HepG2 (cell line): ENCODE measurements around the gene VWA5B1.

Experiments used
- CTCF ChIP-seq: sonication (generic); formaldehyde crosslinking; IDR thresholded peaks from 2 replicates; pipeline ENCODE4 v1.5.0; 2020; ENCODE audit warnings: mild to moderate bottlenecking, missing genetic modification reagents, moderate library complexity
- ELF4 ChIP-seq: sonication (generic); formaldehyde crosslinking; IDR thresholded peaks from 2 replicates; pipeline ENCODE4 v1.5.0; 2020; ENCODE audit warnings: missing genetic modification reagents, mild to moderate bottlenecking, moderate library complexity, borderline replicate concordance
- EP300 ChIP-seq, 3 experiments: sonication (generic) in 1 of 3; formaldehyde crosslinking in 1 of 3; IDR thresholded peaks; 2 replicates each; pipeline versions ENCODE4 v1.5.1 to v1.6.1; 2011 to 2020; ENCODE audit warnings: low read depth in 2 of 3, low read length in 2 of 3, borderline replicate concordance in 1 of 3, improper control_type of control experiment in 1 of 3, mild to moderate bottlenecking in 1 of 3, missing genetic modification reagents in 1 of 3, moderate library complexity in 1 of 3
- RFX5 ChIP-seq: IDR thresholded peaks from 2 replicates; pipeline ENCODE4 v1.6.1; 2011; ENCODE audit warnings: low read depth, low read length, improper control_type of control experiment
- TF ChIP-seq, protein P1 (sequence below): IDR thresholded peaks from 2 replicates; pipeline ENCODE4 v1.6.1; 2018; ENCODE audit warnings: missing genetic modification reagents

DNA sequence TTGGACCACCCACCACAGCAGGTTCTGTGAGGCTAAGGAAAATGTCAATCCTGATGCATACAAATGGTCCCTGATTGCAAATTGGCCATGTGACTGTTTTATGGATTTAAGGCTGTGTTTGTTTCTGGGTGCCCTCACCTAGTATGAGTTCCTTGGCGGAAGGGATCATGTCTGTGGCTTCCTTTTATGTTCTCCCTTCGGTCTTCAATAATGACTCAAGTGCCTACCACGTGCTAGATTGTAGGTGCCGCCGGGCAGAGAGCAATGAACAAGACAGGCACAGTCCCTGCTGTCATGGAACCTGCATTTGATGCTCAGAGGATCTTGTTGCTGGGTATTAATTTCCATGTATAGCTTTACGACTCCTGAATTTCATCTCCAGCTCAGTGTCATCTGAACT is 9.8 kb upstream of the VWA5B1 start:
- TF ChIP-seq RFX5 (no peak), EP300 (IDR thresholded peaks at IDR 0.05; ENCODE audit: low read depth in 2 of 2, low read length in 2 of 2) (no peak), EP300 (CRISPR knock-in tag; IDR thresholded peaks at IDR 0.05; ENCODE audit: borderline replicate concordance) (no peak), CTCF (no peak), ELF4 (CRISPR knock-in tag) (no peak)
- TF ChIP-seq, protein P1, sequence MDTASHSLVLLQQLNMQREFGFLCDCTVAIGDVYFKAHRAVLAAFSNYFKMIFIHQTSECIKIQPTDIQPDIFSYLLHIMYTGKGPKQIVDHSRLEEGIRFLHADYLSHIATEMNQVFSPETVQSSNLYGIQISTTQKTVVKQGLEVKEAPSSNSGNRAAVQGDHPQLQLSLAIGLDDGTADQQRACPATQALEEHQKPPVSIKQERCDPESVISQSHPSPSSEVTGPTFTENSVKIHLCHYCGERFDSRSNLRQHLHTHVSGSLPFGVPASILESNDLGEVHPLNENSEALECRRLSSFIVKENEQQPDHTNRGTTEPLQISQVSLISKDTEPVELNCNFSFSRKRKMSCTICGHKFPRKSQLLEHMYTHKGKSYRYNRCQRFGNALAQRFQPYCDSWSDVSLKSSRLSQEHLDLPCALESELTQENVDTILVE (CRISPR knock-in tag) = no peak
